Measurements from ENCODE around the gene NLGN1.

NLGN1 gene

GRCh38 chr3:173819368-173819767, 421.8 kb downstream of the NLGN1 start:
- no peaks in the 10 kb centered on the region for H3K4me1 Mint-ChIP-seq
- no peaks in the 10 kb centered on the region for H3K36me3 Mint-ChIP-seq
- no peaks in the 10 kb centered on the region for H3K27me3 Mint-ChIP-seq
- peaks cover 8% of the 10 kb centered on the region for H3K9me3 Mint-ChIP-seq
- no peak overlapping the region for H3K4me3 Mint-ChIP-seq
- ATAC-seq = no peak
- H3K27ac Mint-ChIP-seq = no peak overlapping the region

- Mint-ChIP-seq H3K36me3 (no peaks in the 10 kb centered on the region), H3K4me3 (no peak overlapping the region), H3K4me1 (no peaks in the 10 kb centered on the region), H3K27me3 (no peaks in the 10 kb centered on the region), H3K27ac (no peak overlapping the region), H3K9me3 (peaks cover 4% of the 10 kb centered on the region)
- no peak for ATAC-seq
These were observed 426.4 kb downstream of the NLGN1 start for GRCh38 chr3:173823911-173824460.

GRCh38 chr3:173825730-173826129, 428.2 kb downstream of the NLGN1 start:
- H3K4me1 Mint-ChIP-seq = no peaks in the 10 kb centered on the region
- H3K4me3 Mint-ChIP-seq = no peak overlapping the region
- ATAC-seq = no peak
- H3K27ac Mint-ChIP-seq = no peak overlapping the region
- no peaks in the 10 kb centered on the region for H3K9me3 Mint-ChIP-seq
- H3K36me3 Mint-ChIP-seq = no peaks in the 10 kb centered on the region
- H3K27me3 Mint-ChIP-seq = no peaks in the 10 kb centered on the region

GRCh38 chr3:173826416-173826815, 428.9 kb downstream of the NLGN1 start:
- no peak overlapping the region for H3K27ac Mint-ChIP-seq
- no peaks in the 10 kb centered on the region for H3K27me3 Mint-ChIP-seq
- no peak for ATAC-seq
- no peaks in the 10 kb centered on the region for H3K4me1 Mint-ChIP-seq
- no peak overlapping the region for H3K4me3 Mint-ChIP-seq
- no peaks in the 10 kb centered on the region for H3K9me3 Mint-ChIP-seq
- no peaks in the 10 kb centered on the region for H3K36me3 Mint-ChIP-seq

- Mint-ChIP-seq H3K4me1 (no peaks in the 10 kb centered on the region), H3K36me3 (no peaks in the 10 kb centered on the region), H3K4me3 (no peak overlapping the region), H3K27ac (no peak overlapping the region), H3K27me3 (no peaks in the 10 kb centered on the region), H3K9me3 (no peaks in the 10 kb centered on the region)
- ATAC-seq = no peak
These were observed 429.5 kb downstream of the NLGN1 start for GRCh38 chr3:173826901-173827609.

GRCh38 chr3:173838644-173839043, 441.1 kb downstream of the NLGN1 start:
- H3K27me3 Mint-ChIP-seq = no peaks in the 10 kb centered on the region
- no peak overlapping the region for H3K27ac Mint-ChIP-seq
- no peaks in the 10 kb centered on the region for H3K4me1 Mint-ChIP-seq
- H3K4me3 Mint-ChIP-seq = no peak overlapping the region
- ATAC-seq = no peak
- H3K9me3 Mint-ChIP-seq = peaks cover 2% of the 10 kb centered on the region
- H3K36me3 Mint-ChIP-seq = no peaks in the 10 kb centered on the region

GRCh38 chr3:173839859-173840258, 442.3 kb downstream of the NLGN1 start:
- H3K27ac Mint-ChIP-seq = no peak overlapping the region
- no peak overlapping the region for H3K4me3 Mint-ChIP-seq
- no peaks in the 10 kb centered on the region for H3K36me3 Mint-ChIP-seq
- no peaks in the 10 kb centered on the region for H3K27me3 Mint-ChIP-seq
- no peak for ATAC-seq
- peaks cover 3% of the 10 kb centered on the region for H3K9me3 Mint-ChIP-seq
- no peaks in the 10 kb centered on the region for H3K4me1 Mint-ChIP-seq

GRCh38 chr3:173841334-173841733, 443.8 kb downstream of the NLGN1 start:
- Mint-ChIP-seq H3K27ac (no peak overlapping the region), H3K27me3 (no peaks in the 10 kb centered on the region), H3K4me1 (no peaks in the 10 kb centered on the region), H3K36me3 (no peaks in the 10 kb centered on the region), H3K4me3 (no peak overlapping the region), H3K9me3 (peaks cover 3% of the 10 kb centered on the region)
- ATAC-seq = no peak

GRCh38 chr3:173843060-173843459, 445.5 kb downstream of the NLGN1 start:
- Mint-ChIP-seq H3K4me1 (no peaks in the 10 kb centered on the region), H3K27me3 (no peaks in the 10 kb centered on the region), H3K27ac (no peak overlapping the region), H3K9me3 (peaks cover 3% of the 10 kb centered on the region), H3K36me3 (no peaks in the 10 kb centered on the region), H3K4me3 (no peak overlapping the region)
- ATAC-seq = no peak

GRCh38 chr3:173846584-173846983, 449.0 kb downstream of the NLGN1 start:
- Mint-ChIP-seq H3K27ac (no peak overlapping the region), H3K9me3 (peaks cover 3% of the 10 kb centered on the region), H3K27me3 (no peaks in the 10 kb centered on the region), H3K4me3 (no peak overlapping the region), H3K36me3 (no peaks in the 10 kb centered on the region), H3K4me1 (no peaks in the 10 kb centered on the region)
- ATAC-seq = no peak

- no peaks in the 10 kb centered on the region for H3K4me1 Mint-ChIP-seq
- no peak for ATAC-seq
- H3K36me3 Mint-ChIP-seq = no peaks in the 10 kb centered on the region
- no peaks in the 10 kb centered on the region for H3K9me3 Mint-ChIP-seq
- H3K27me3 Mint-ChIP-seq = no peaks in the 10 kb centered on the region
- no peak overlapping the region for H3K27ac Mint-ChIP-seq
- no peak overlapping the region for H3K4me3 Mint-ChIP-seq
These were observed 451.9 kb downstream of the NLGN1 start for GRCh38 chr3:173849489-173849888.

- Mint-ChIP-seq H3K27ac (no peak overlapping the region), H3K4me3 (no peak overlapping the region), H3K36me3 (no peaks in the 10 kb centered on the region), H3K27me3 (no peaks in the 10 kb centered on the region), H3K4me1 (no peaks in the 10 kb centered on the region), H3K9me3 (no peaks in the 10 kb centered on the region)
- no peak for ATAC-seq
These were observed 459.6 kb downstream of the NLGN1 start for GRCh38 chr3:173857154-173857553.

GRCh38 chr3:173862701-173863100, 465.2 kb downstream of the NLGN1 start:
- no peak overlapping the region for H3K4me3 Mint-ChIP-seq
- no peaks in the 10 kb centered on the region for H3K4me1 Mint-ChIP-seq
- no peaks in the 10 kb centered on the region for H3K9me3 Mint-ChIP-seq
- H3K27me3 Mint-ChIP-seq = no peaks in the 10 kb centered on the region
- ATAC-seq = no peak
- no peaks in the 10 kb centered on the region for H3K36me3 Mint-ChIP-seq
- H3K27ac Mint-ChIP-seq = no peak overlapping the region

GRCh38 chr3:173863551-173863950, 466.0 kb downstream of the NLGN1 start:
- Mint-ChIP-seq H3K36me3 (no peaks in the 10 kb centered on the region), H3K4me1 (no peaks in the 10 kb centered on the region), H3K9me3 (no peaks in the 10 kb centered on the region), H3K27me3 (no peaks in the 10 kb centered on the region), H3K4me3 (no peak overlapping the region), H3K27ac (no peak overlapping the region)
- no peak for ATAC-seq

GRCh38 chr3:173865900-173866498, 468.5 kb downstream of the NLGN1 start:
- H3K9me3 Mint-ChIP-seq = no peaks in the 10 kb centered on the region

GRCh38 chr3:173869766-173870165, 472.2 kb downstream of the NLGN1 start:
- Mint-ChIP-seq H3K9me3 (no peaks in the 10 kb centered on the region), H3K27ac (no peak overlapping the region), H3K36me3 (no peaks in the 10 kb centered on the region), H3K4me1 (no peaks in the 10 kb centered on the region), H3K27me3 (no peaks in the 10 kb centered on the region), H3K4me3 (no peak overlapping the region)
- ATAC-seq = no peak

More at GRCh38 chr3:173865900-173866498, 468.5 kb downstream of the NLGN1 start:
- no peaks in the 10 kb centered on the region for H3K27me3 Mint-ChIP-seq
- no peaks in the 10 kb centered on the region for H3K36me3 Mint-ChIP-seq
- H3K4me3 Mint-ChIP-seq = no peak overlapping the region
- H3K27ac Mint-ChIP-seq = no peak overlapping the region
- ATAC-seq = no peak
- H3K4me1 Mint-ChIP-seq = no peaks in the 10 kb centered on the region

Data from stimulated activated memory B cell treated with anti-CD40 and anti-IgM and Interleukin-4, amounts not matched to agents 10 μg/mL and 1 μg/mL and 100 μg/mL, for 72 hours (primary cell).